MCF 10A (cell line): ENCODE results near the gene ASB15. TPM values are rescaled to one million over a fixed set of nuclear protein-coding genes. Genes with fewer than 3 reads are reported as not detected.
A peak's percentile ranks its signal among the peaks of the same experiment; 100 is the strongest.
"Not testable (repeated sequence)": the region's sequence is repeated elsewhere in the genome, so short reads cannot be mapped to it uniquely, and the experiment has no call there.

Experiments used
- Bru-seq: library from RNA; stranded (reverse); fragments of 400-500 nt; gene quantifications from one replicate; lab custom pipeline; 2021; lab: Mats Ljungman, UMichigan
- BruChase-seq, 2 experiments: library from RNA; stranded (reverse); fragments of 400-500 nt; gene quantifications; one replicate each; lab custom pipeline; 2021; lab: Mats Ljungman, UMichigan
- BruUV-seq: library from RNA; stranded (reverse); fragments of 400-500 nt; replicated peaks from 2 replicates; lab custom pipeline; 2021; lab: Mats Ljungman, UMichigan
- CTCF ChIA-PET: fragments of 300-600 bp; sonication (Branson Sonifier 250); formaldehyde crosslinking; extraction: SDS; loops from one replicate; lab custom pipeline; 2021; ENCODE audit warnings: antibody characterized with exemption, inconsistent platforms; lab: Yijun Ruan, JAX
- POLR2A ChIA-PET: fragments of 300-600, 350-650 bp; sonication (Branson Sonifier 250); formaldehyde crosslinking; extraction: SDS; loops from one replicate; lab custom pipeline; 2020; ENCODE audit warnings: antibody characterized with exemption, inconsistent platforms; lab: Yijun Ruan, JAX
- DNase-seq: peaks from one replicate; pipeline ENCODE4 v3.0.0-alpha.2; 2018; ENCODE audit not compliant: unreplicated experiment
- H3K27ac Mint-ChIP-seq: one replicate; pipeline ENCODE4 v1.8.0; 2022; ENCODE audit warnings: mild to moderate bottlenecking, low read depth, mixed read lengths; ENCODE audit not compliant: unreplicated experiment
- H3K27me3 Mint-ChIP-seq: one replicate; pipeline ENCODE4 v1.8.0; 2022; ENCODE audit warnings: mixed read lengths; ENCODE audit not compliant: insufficient read depth, unreplicated experiment
- H3K36me3 Mint-ChIP-seq: one replicate; pipeline ENCODE4 v1.8.0; 2022; ENCODE audit warnings: mild to moderate bottlenecking, moderate library complexity, mixed read lengths; ENCODE audit not compliant: insufficient read depth, unreplicated experiment
- H3K4me1 Mint-ChIP-seq: one replicate; pipeline ENCODE4 v1.8.0; 2022; ENCODE audit warnings: mixed read lengths; ENCODE audit not compliant: insufficient read depth, unreplicated experiment
- H3K4me3 Mint-ChIP-seq: one replicate; pipeline ENCODE4 v1.8.0; 2022; ENCODE audit warnings: mild to moderate bottlenecking, moderate library complexity, mixed read lengths; ENCODE audit not compliant: unreplicated experiment
- H3K9me3 Mint-ChIP-seq: one replicate; pipeline ENCODE4 v1.8.0; 2022; ENCODE audit warnings: mixed read lengths; ENCODE audit not compliant: unreplicated experiment
- intact Hi-C: fragments of 100-400 bp; cut with micrococcal nuclease; formaldehyde crosslinking; loops from 2 replicates; pipeline ENCODE4 v1.14.1; 2022
- long read RNA-seq: library from polyadenylated mRNA; stranded (forward); transcript quantifications from one replicate; pipeline ENCODE4 v2.0.0, GENCODE V29; 2022
- total RNA-seq: library from RNA; stranded (reverse); gene quantifications from 2 replicates; pipeline ENCODE4 v1.2.3, GENCODE V29; 2022
- TF ChIP-seq, protein P1 (sequence below): fragments of 200-600 bp; IDR thresholded peaks from one replicate; pipeline ENCODE4 v1.8.0; 2022; ENCODE audit warnings: antibody characterized with exemption, mild to moderate bottlenecking; ENCODE audit not compliant: unreplicated experiment

ASB15 gene
- total RNA-seq (not detected in 2 replicates), Bru-seq, nascent RNA (percentile 3 among the genes with signal in this experiment), BruChase-seq, experiment 1, labeled RNA remaining after a 6-hour chase (percentile 1 among the genes with signal in this experiment), BruChase-seq, experiment 2, labeled RNA remaining after a 2-hour chase (percentile 1 among the genes with signal in this experiment)
- long read RNA-seq: 0 reads

- no TSS peak for BruUV-seq
- Mint-ChIP-seq H3K4me3 (no peak within 1 kb of the TSS), H3K4me1 (peaks cover 8% of the 10 kb centered on the region), H3K27me3 (no peaks in the 10 kb centered on the region), H3K27ac (no peak within 1 kb of the TSS), H3K9me3 (no peaks in the 10 kb centered on the region), H3K36me3 (no peaks in the 10 kb centered on the region)
- intact Hi-C loops: no loop called here
- TF ChIP-seq, protein P1, sequence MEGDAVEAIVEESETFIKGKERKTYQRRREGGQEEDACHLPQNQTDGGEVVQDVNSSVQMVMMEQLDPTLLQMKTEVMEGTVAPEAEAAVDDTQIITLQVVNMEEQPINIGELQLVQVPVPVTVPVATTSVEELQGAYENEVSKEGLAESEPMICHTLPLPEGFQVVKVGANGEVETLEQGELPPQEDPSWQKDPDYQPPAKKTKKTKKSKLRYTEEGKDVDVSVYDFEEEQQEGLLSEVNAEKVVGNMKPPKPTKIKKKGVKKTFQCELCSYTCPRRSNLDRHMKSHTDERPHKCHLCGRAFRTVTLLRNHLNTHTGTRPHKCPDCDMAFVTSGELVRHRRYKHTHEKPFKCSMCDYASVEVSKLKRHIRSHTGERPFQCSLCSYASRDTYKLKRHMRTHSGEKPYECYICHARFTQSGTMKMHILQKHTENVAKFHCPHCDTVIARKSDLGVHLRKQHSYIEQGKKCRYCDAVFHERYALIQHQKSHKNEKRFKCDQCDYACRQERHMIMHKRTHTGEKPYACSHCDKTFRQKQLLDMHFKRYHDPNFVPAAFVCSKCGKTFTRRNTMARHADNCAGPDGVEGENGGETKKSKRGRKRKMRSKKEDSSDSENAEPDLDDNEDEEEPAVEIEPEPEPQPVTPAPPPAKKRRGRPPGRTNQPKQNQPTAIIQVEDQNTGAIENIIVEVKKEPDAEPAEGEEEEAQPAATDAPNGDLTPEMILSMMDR: no peak
- CTCF ChIA-PET: interaction anchor here (1.6 kb wide), 1 partner anchor 20 kb away, joined by 3 read pairs; no protein-coding TSS in a partner anchor
- POLR2A ChIA-PET: no interaction called here
- DNase-seq: no peak
These were observed at the start of gene ASB15 for GRCh38 chr7:123601530-123601929. Gene ASB15 (plus strand): TSS chr7:123601821. CDS start chr7:123614503, 12,682 bp downstream.

GRCh38 chr7:123552134-123552533, 49.5 kb upstream of the ASB15 start:
- H3K27ac Mint-ChIP-seq, intact Hi-C loops, BruUV-seq, H3K4me3 Mint-ChIP-seq, H3K27me3 Mint-ChIP-seq, DNase-seq, H3K9me3 Mint-ChIP-seq: not testable (repeated sequence)
- POLR2A ChIA-PET: interaction anchor here (0.5 to 0.6 kb wide), 2 partner anchors 14 to 123 kb away, joined by 4 read pairs; no protein-coding TSS in a partner anchor
- CTCF ChIA-PET: interaction anchor here (0.7 to 1.9 kb wide), 4 partner anchors 12 to 114 kb away, joined by 4 to 7 read pairs (median 5); no protein-coding TSS in a partner anchor
- H3K4me1 Mint-ChIP-seq: peaks cover 11% of the 10 kb centered on the region
- H3K36me3 Mint-ChIP-seq: peaks cover 51% of the 10 kb centered on the region

DNA sequence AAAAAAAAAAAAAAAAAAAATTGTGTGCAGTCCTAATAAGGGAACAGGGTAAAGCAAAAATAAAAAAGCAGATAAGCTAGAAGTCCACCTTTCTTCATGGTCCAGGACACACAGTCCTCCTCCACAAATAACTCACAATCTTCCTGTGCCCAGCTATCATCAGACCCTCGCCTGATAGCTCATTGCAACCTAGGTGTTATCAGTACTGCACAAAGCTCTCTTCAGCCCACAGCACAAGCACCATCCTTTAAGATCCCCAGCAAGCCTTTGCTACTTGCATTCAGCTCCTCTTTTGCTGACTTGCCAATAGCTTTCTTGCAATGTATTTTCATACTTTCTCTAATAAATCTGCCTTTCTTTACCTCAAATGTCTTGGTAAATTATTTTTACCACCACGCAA, 49.0 kb upstream of the ASB15 start:
- no peak overlapping the region for H3K27ac Mint-ChIP-seq
- H3K36me3 Mint-ChIP-seq: peaks cover 47% of the 10 kb centered on the region
- H3K9me3 Mint-ChIP-seq: no peaks in the 10 kb centered on the region
- ChIA-PET POLR2A (interaction anchor here (0.5 to 0.6 kb wide), 2 partner anchors 15 to 122 kb away, joined by 4 read pairs; no protein-coding TSS in a partner anchor), CTCF (interaction anchor here (0.7 to 1.9 kb wide), 5 partner anchors 13 to 114 kb away, joined by 3 to 7 read pairs (median 5); no protein-coding TSS in a partner anchor)
- no peak overlapping the region for H3K4me3 Mint-ChIP-seq
- H3K4me1 Mint-ChIP-seq: peaks cover 11% of the 10 kb centered on the region
- TF ChIP-seq, protein P1: no peak
- intact Hi-C loops: no loop called here
- H3K27me3 Mint-ChIP-seq: no peaks in the 10 kb centered on the region
- DNase-seq: no peak
- no TSS peak for BruUV-seq

DNA sequence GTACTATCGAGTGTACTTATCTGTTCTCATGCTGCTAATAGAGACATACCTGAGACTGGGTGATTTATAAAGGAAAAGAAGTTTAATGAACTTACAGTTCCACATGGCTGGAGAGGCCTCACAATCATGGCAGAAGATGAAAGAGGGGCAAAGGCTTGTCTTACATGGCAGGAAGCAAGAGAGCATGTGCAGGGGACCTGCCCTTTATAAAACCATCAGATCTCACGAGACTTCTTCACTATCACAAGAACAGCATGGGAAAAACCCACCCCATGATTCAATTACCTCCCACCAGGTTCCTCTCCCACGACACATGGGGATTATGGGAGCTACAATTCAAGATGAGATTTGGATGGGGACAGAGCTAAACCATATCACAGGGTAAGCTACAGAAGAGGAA, 48.5 kb upstream of the ASB15 start:
- no peaks in the 10 kb centered on the region for H3K9me3 Mint-ChIP-seq
- peaks cover 47% of the 10 kb centered on the region for H3K36me3 Mint-ChIP-seq
- intact Hi-C loops: no loop called here
- H3K27ac Mint-ChIP-seq: no peak overlapping the region
- TF ChIP-seq, protein P1: no peak
- no TSS peak for BruUV-seq
- H3K4me1 Mint-ChIP-seq: peaks cover 11% of the 10 kb centered on the region
- CTCF ChIA-PET: interaction anchor here (0.6 to 1.9 kb wide), 4 partner anchors 13 to 59 kb away, joined by 3 to 5 read pairs (median 4); no protein-coding TSS in a partner anchor
- POLR2A ChIA-PET: no interaction called here
- H3K27me3 Mint-ChIP-seq: no peaks in the 10 kb centered on the region
- no peak for DNase-seq
- no peak overlapping the region for H3K4me3 Mint-ChIP-seq
